T1000 (cell line): ENCODE results near the gene CFAP97D2.
A peak's percentile ranks its signal among the peaks of the same experiment; 100 is the strongest.
"Not testable (repeated sequence)": the region's sequence is repeated elsewhere in the genome, so short reads cannot be mapped to it uniquely, and the experiment has no call there.

Experiments
- DNase-seq: peaks from one replicate; lab custom pipeline; 2025; ENCODE audit warnings: mixed read lengths; lab: John Stamatoyannopoulos, UW

Gene CFAP97D2

DNA sequence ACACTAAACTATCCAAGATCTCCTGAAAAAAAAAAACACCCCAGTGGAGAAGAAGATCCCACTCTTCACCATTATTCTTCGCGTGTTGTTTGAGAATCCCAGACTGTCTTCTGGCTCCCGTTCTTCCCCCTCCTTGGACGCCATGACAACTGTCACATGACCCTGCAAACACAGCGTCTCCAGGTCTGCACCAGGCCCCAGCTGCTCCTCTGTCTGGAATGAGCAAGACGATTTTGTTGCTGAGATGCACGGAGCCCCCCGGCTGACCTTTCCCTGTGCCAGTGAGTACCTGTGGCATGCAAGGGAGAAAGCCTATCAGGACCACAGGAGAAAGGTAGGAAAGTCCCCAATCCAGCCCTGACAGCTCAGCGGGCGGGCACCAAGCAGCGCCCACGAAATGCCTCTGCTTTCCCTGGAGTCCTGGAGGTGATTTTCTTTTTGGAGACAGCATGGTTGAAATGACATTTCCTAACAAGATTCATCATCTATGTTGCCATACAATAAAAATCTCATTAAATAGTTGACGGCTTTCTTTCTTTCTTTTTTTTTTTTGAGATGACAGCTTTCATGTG is at the start of gene CFAP97D2:
TSS of gene CFAP97D2 (plus strand) at position 171 of the 572 bp plus-strand sequence. CDS start at position 245, 74 bp downstream.
- DNase-seq = no peak

DNA sequence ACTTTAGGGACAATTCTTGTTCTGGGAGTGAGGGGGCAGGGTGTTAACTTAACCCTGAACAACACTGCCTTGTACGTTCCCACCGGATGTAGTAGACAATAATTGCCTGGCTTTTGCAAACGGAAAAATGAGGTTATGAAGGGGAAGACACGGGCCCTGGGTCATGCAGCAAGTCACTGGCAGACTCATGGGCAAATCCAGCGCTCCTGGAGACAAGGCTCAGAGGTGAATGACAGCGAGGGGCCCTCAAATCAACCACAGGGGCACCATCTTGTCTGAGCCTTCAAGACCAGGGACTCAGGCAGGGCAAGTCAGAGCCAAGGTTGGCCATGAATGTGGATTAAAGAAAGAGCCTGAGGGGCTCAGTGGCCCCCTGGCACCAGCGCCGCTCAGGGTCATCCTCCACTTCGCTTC is 49.4 kb upstream of the CFAP97D2 start:
- DNase-seq = no peak

DNA sequence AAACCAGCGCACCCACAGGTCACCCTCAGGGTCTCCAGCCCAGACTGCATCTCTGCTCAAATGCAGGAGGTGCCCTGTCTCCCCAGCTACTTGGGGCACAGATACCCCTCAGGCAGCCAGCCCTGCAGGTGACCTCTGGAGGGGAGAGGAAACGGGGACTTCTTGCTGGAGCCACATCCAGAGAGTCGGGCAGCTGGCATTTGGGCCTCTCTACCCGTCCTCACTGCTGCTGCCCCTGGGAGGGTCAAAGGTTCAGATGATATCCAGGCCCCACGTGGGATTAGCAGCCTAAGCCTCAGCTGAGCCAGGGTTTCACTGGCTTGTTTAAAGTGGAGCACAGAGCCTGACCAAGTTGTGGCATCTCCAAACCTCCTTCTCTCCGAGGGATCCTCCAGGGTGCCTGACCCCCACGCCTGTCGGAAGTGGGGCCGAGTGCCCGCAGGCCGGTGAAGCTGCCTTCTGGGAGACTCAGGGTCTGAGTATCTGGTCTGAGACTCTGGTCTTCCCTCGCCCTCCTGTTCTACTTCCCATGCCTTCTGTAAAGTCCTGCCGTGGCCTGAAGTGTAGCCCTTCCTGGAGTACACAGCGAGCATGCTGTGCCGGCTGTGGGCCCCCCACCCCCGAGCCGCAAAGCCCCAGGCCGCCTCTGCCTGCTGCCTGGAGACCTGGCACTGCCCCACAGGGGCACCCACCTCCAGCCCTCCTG is 48.8 kb upstream of the CFAP97D2 start:
- no peak for DNase-seq

DNA sequence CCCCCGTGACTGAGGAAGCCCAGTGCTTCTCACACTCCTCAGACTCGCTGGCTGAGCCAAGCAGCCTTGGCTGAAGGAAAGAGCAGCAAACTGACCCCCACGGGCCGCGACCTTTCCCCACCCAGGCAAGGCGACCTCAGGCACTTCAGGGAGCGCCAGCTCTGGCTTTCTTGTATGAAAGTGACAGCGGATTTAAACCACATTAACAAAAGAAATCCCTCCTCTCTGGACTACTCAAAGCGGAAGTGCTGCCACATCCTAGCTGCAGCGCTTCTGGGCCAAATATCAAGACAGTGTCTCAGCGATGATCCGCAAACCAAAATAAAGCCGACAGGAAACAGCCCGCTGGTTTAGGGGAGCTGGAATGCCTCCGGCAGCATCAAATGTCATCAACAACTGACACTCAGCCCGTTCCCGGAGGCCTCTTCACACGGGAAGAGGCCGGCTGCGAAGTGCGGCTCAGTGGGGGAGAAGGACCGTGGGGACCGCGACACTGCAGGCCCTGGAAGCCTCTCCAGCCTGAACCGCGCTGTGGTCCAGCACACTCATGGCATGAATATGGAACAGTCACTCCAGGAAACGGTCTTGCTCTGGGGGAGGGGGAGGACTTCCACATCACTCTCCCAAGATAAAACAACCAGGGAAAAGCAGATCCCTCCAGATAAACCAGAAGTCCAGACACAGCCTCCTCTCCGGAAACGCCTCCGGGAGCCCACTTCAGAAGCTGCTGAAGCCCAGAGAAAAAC is 48.0 kb upstream of the CFAP97D2 start:
- peak; percentile 77 for DNase-seq

DNA sequence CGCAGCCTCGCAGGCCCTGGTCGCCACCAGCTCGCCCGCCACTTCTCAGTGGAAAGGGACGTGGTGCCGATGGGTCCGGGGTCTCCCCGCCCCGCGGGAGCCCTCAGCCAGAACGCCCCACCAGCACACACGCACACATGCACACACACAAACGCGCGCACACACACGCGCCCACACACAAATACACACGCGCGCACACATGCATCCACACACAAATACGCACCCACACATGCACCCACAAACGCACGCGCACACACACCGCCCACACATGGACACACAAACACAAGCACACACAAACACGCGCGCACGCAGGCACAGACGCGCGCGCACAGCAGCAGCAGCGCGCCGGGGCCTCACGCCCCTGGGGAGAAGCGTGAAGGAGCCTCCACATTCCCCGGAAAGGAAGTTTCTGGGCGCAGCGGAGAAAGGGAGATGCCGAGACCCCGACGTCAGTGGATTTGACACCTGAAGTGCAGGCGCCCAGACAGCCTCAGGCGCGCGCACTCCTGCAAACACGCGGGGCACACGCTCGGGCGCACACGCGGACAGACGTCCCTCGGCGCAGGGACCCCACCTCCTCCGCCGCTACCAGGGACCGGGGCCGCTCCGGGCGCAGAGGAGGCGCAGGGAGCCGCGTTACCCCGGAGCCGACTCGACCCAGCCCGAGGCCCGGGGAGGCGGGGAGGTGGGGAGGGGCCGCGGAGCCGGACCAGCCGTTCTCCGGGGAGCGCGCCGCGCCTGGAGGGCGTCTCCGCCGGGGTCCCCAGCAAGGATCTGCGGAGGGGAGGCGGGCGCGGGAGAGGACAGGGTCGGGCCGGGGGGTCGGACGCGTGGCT is 47.3 kb upstream of the CFAP97D2 start:
- no peak for DNase-seq

GRCh38 chr13:114132419-114133121 is 46.5 kb upstream of the CFAP97D2 start, which contains the start of gene RASA3:
Gene RASA3, minus strand, starts transcription at chr13:114132623. Its CDS starts 134 bp downstream, at chr13:114132489.
- DNase-seq = peak; percentile 50

- DNase-seq = not testable (repeated sequence)
Observed at GRCh38 chr13:114133126-114133525, 45.9 kb upstream of the CFAP97D2 start.

DNA sequence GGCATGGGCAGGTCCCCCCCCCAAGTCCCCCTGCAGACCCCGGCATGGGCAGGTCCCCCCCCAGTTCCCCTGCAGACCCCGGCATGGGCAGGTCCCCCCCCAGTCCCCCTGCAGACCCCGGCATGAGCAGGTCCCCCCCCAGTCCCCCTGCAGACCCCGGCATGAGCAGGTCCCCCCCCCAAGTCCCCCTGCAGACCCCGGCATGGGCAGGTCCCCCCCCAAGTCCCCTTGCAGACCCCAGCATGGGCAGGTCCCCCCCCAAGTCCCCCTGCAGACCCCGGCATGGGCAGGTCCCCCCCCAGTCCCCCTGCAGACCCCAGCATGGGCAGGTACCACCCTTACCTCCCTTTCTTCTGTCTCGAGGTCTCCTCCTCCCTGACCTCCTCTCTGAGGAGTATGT is 45.5 kb upstream of the CFAP97D2 start:
- not testable (repeated sequence) for DNase-seq

DNA sequence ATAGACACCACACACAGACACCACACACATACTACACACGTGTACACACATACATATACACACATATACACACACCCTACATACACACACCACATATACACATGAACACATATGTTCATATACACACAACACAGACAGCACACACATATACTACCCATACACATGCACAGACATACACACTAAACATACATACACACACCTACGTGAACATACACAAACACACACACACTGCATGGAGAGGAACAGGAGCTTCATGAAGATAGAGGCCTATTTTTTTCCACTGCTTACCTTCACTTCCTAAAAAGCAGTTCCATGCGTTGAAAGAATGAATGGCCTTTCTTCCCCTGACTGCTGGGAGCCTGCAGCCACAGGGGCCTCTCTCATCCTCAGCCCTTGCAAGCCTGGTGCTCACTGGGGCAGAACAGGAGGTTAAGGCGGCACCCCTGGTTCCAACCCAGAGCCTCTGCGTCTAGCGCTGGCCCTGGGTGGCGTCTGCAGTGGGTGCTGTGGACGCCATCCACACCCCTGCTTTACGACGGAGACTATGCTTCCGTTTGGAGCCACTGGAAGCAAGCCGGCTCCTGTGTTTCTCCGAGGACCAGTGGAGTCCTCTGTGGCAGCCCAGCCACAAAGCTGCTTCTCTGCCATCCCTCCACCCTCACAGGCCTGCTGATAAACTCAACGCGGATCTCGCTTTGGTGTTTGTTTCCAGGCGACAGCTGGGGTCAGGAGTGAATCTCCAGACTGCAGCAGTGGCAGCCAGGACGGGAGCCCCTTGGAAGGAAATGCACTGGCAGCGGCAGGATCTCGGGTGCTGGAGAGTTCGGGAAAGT is 44.7 kb upstream of the CFAP97D2 start:
- no peak for DNase-seq

DNA sequence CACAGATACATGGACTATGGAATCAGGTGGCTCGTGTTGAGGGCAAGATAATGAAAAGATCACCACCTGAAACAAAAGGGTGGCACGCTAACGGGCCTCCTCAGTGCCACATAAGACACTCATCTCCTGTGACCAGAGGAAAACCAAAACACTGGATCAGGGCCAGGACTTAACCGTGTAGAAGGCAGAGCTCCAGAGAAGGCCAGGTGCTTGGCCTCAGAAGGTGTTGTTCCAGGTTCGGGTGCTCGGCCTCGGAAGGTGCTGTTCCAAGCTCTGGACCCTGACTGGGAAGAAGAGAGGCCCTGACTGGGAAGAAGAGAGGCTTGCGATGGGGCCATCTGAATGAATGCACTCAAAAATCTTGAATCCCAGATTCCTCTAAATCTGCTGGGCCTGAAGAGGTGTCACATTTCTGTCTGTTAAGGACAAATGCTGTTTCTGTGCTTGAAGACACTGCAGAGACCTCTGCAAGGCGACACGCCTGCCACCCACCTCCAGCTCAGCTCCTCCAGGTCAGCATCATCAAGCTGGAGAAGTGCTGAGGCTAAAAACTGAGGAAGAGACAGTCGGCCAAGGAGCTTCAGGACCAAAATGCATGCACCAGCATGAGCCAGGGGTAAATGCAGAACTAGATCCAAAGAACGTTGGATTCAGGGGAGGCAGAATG is 44.0 kb upstream of the CFAP97D2 start:
- DNase-seq = no peak

GRCh38 chr13:114135731-114136171 is 43.3 kb upstream of the CFAP97D2 start:
- no peak for DNase-seq

DNA sequence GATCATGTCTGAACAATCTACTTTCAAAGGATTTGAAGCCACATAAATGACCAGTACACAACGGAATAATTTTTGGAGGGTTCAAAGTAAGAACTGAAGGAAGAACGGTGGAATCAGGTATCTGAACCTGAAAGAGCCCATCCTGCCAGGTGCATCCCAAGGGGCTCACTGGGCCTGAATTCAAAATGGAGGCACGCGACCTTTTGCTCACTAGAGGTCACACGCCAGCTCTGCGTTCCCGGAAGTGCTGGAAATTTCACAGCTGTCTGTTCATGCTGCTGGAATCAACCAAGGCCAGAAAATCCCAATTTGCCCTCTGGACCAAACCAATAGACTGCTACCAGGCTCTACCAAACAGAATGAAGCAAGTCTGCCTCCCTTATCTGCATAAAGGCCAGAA is 42.5 kb upstream of the CFAP97D2 start:
- no peak for DNase-seq

GRCh38 chr13:114140131-114140905 is 38.7 kb upstream of the CFAP97D2 start:
- no peak for DNase-seq

DNA sequence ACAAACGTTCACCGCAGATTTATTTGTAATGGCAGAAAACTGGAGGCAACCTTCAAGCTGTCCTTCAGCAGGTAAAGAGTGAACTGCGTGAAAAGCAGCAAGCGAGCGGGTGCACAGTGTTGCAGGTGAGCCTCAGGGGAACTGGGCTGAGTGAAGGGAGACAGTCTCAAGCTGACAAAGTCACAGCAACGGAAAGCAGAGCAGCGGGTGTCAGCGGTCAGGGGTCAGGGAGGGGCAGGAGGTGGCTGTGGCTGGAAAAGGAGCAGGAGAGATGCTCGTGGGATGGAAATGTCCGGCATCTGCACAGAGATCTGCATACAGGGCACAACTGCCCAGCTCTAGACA is 38.2 kb upstream of the CFAP97D2 start:
- no peak for DNase-seq

DNA sequence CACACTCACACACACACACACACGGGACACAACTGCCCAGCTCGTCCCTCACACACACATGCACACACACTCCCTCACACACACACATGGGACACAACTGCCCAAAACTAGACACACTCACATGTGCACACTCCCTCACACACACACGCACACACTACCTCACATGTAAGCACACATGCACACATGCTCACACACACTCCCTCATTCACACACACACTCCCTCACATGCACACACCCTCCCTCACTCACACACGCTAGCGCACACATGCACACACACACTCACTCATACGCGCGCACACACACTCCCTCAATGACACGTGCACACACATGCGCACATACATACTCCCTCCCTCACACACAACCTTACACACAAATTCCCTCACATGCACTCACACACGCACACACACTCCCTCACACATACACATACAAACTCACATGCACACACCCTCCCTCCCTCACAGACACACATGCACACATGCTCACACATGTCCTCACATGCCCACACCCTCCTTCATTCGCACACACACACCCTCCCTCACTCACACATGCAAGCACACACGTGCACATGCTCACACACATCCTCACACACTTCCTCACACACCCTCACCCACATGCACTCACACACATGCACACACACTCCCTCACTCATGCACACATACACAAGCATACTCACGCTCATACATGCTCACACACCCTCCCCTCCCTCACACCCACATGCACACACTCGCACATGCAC is 37.6 kb upstream of the CFAP97D2 start:
- DNase-seq = no peak

DNA sequence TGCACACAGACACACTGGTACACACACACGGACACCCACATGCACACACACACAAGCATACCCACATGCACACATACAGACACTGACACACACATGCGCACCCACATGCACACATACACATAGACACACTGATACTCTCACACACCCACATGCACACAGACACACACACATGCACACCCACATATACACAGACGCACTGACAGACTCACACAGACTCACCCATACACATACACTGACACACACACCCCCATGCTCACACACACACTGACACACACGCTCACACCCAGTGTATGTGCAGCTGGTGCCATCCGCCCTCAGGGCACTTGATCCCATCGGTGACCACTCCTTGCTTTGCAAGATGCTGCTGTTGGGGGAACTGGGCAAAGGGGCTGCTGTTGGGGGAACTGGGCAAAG is 36.9 kb upstream of the CFAP97D2 start:
- no peak for DNase-seq

DNA sequence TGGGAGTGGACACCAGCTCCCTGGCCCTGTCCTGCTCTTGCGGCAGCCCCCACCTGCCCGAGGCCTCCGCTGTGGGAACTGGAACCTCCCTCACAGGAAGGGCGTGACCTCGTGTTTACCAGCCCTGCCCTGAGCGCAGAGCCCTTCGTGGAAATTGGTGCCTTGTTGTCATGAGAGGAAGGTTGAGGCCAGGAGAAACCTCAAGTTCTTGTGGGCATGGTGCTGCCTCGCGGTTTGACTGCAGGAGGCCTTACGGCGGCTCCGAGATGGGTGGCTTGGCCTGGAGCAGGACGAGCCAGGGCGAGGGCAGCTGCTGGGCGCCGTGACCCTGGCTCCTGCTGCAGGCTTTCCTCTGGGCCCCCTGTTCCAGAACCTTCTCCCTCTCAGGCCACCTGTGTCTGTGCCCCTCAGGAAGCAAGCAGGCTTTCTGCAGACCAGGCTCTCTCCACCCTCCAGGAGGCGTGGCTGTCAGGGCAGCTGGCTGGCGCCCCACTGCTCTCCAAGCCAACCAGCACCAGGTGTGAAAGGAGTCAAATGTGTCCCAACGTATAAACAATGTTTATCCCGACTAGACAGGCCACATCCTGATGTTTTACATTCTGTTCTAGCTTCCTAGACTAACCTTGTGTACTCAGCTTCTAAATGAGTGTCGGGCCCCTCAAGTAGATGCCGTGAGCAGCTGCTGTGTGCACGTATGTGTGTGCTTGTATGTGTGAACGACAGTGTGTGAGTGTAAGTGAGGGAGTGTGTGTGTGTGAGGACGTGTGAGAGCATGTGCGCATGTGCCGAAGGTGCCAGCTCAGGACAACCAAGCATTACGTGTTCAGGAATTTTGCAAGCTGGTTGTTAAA is 36.2 kb upstream of the CFAP97D2 start:
- DNase-seq = no peak
